Liver (tissue), 9 donors: ENCODE measurements around the gene PELI2. TPM values are rescaled to one million over a fixed set of nuclear protein-coding genes. Genes with fewer than 3 reads are reported as not detected.

Source experiments
- DNase-seq: peaks from one replicate; pipeline ENCODE4 v3.0.0-alpha.2; 2017; ENCODE audit warnings: low spot score
- H3K27ac ChIP-seq, 2 donors: one replicate each; pipeline ENCODE4 v1.7.0; 2013; ENCODE audit warnings: inconsistent platforms in 2 of 2, low read length in 2 of 2, control low read depth in 1 of 2, low read depth in 1 of 2, mild to moderate bottlenecking in 1 of 2
- H3K27me3 ChIP-seq, 4 donors: one replicate each; pipeline versions ENCODE4 v1.6.1 to v1.7.0; 2013; ENCODE audit warnings: low read length in 3 of 4, inconsistent platforms in 1 of 4, mild to moderate bottlenecking in 1 of 4, moderate library complexity in 1 of 4; ENCODE audit not compliant: control insufficient read depth in 4 of 4, insufficient read depth in 4 of 4
- H3K36me3 ChIP-seq, 4 donors: one replicate each; pipeline versions ENCODE4 v1.6.1 to v1.7.0; 2013; ENCODE audit warnings: low read length in 3 of 4, mild to moderate bottlenecking in 3 of 4, low read depth in 1 of 4, moderate library complexity in 1 of 4; ENCODE audit not compliant: control insufficient read depth in 4 of 4, insufficient read depth in 3 of 4
- H3K4me1 ChIP-seq, 4 donors: one replicate each; pipeline versions ENCODE4 v1.6.1 to v1.7.0; 2013; ENCODE audit warnings: low read length in 3 of 4, mild to moderate bottlenecking in 3 of 4, moderate library complexity in 1 of 4; ENCODE audit not compliant: control insufficient read depth in 4 of 4, insufficient read depth in 4 of 4
- H3K4me3 ChIP-seq, 3 donors: one replicate each; pipeline versions ENCODE4 v1.6.1 to v1.7.0; 2013; ENCODE audit warnings: low read length in 3 of 3, control low read depth in 1 of 3, low read depth in 1 of 3, mild to moderate bottlenecking in 1 of 3
- H3K9ac ChIP-seq, 2 donors: one replicate each; pipeline ENCODE4 v1.7.0; 2013; ENCODE audit warnings: low read length in 2 of 2, mild to moderate bottlenecking in 2 of 2, moderate library complexity in 2 of 2, control low read depth in 1 of 2, low read depth in 1 of 2
- H3K9me3 ChIP-seq, 4 donors: one replicate each; pipeline versions ENCODE4 v1.6.1 to v1.7.0; 2013; ENCODE audit warnings: low read length in 3 of 4; ENCODE audit not compliant: control insufficient read depth in 4 of 4
- EGR1 ChIP-seq, 2 donors: IDR thresholded peaks; 2 replicates each; pipeline ENCODE4 v1.6.1; 2016 to 2018; ENCODE audit warnings: antibody characterized with exemption in 2 of 2, low read depth in 2 of 2
- FOXA1 ChIP-seq: IDR thresholded peaks from 2 replicates; pipeline ENCODE4 v1.6.1; 2016; ENCODE audit warnings: antibody characterized with exemption
- FOXA2 ChIP-seq: IDR thresholded peaks from 2 replicates; pipeline ENCODE4 v1.6.1; 2016; ENCODE audit warnings: antibody characterized with exemption
- GABPA ChIP-seq, 2 donors: IDR thresholded peaks in 1 of 2; conservative IDR thresholded peaks in 1 of 2; 2 replicates each; pipeline ENCODE4 v1.6.1; 2016; ENCODE audit warnings: antibody characterized with exemption in 2 of 2, mild to moderate bottlenecking in 1 of 2, moderate library complexity in 1 of 2
- HNF4A ChIP-seq, 2 donors: conservative IDR thresholded peaks; 2 replicates each; pipeline ENCODE4 v1.6.1; 2016; ENCODE audit warnings: antibody characterized with exemption in 2 of 2, mild to moderate bottlenecking in 2 of 2
- HNF4G ChIP-seq: IDR thresholded peaks from 2 replicates; pipeline ENCODE4 v1.6.1; 2016; ENCODE audit warnings: antibody characterized with exemption
- JUND ChIP-seq, 2 donors: IDR thresholded peaks; 2 replicates each; pipeline ENCODE4 v1.6.1; 2016; ENCODE audit warnings: antibody characterized with exemption in 2 of 2
- MAX ChIP-seq: IDR thresholded peaks from 2 replicates; pipeline ENCODE4 v1.6.1; 2016; ENCODE audit warnings: antibody characterized with exemption
- NR2F2 ChIP-seq: IDR thresholded peaks from 2 replicates; pipeline ENCODE4 v1.6.1; 2016; ENCODE audit warnings: antibody characterized with exemption
- REST ChIP-seq: IDR thresholded peaks from 2 replicates; pipeline ENCODE4 v1.6.1; 2016; ENCODE audit warnings: antibody characterized with exemption, mild to moderate bottlenecking
- RXRA ChIP-seq, 2 donors: IDR thresholded peaks; 2 replicates each; pipeline ENCODE4 v1.6.1; 2017 to 2018; ENCODE audit warnings: antibody characterized with exemption in 2 of 2, mild to moderate bottlenecking in 1 of 2
- SP1 ChIP-seq: IDR thresholded peaks from 2 replicates; pipeline ENCODE4 v1.6.1; 2018; ENCODE audit warnings: antibody characterized with exemption, mild to moderate bottlenecking
- TAF1 ChIP-seq: conservative IDR thresholded peaks from 2 replicates; pipeline ENCODE4 v1.6.1; 2016; ENCODE audit warnings: antibody characterized with exemption, mild to moderate bottlenecking
- YY1 ChIP-seq: IDR thresholded peaks from 2 replicates; pipeline ENCODE4 v1.6.1; 2016; ENCODE audit warnings: antibody characterized with exemption, mild to moderate bottlenecking
- WGBS: extraction: QIAGEN DNeasy Blood & Tissue Kit; methylation state at CpG from one replicate; pipeline ENCODE4 v1.1.7; 2013; 5-methylcytosine and 5-hydroxymethylcytosine counted together
- polyA plus RNA-seq, 2 donors: library from polyadenylated mRNA; stranded (reverse) in 1 of 2; unstranded in 1 of 2; fragments of 200-250 nt in 1 of 2; fragments of >200 nt in 1 of 2; fragmentation: Nextera tagmentation in 1 of 2; extraction: Ambion mirVana in 1 of 2; gene quantifications; one replicate each; pipeline versions ENCODE4 v1.2.1 to v1.2.3, GENCODE V29; 2013 to 2015
- total RNA-seq, 2 donors: library from RNA; depleted of rRNA; stranded (reverse); fragments of >200 nt; gene quantifications; one replicate each; pipeline ENCODE4 v1.2.3, GENCODE V29; 2014
- TF ChIP-seq, protein P1 (sequence below): IDR thresholded peaks from 2 replicates; pipeline ENCODE4 v1.6.1; 2016; ENCODE audit warnings: antibody characterized with exemption
- TF ChIP-seq, protein P2 (sequence below): IDR thresholded peaks from 2 replicates; pipeline ENCODE4 v1.6.1; 2016; ENCODE audit warnings: antibody characterized with exemption
- TF ChIP-seq, protein P3 (sequence below): fragments of 150-350 bp; IDR thresholded peaks from 2 replicates; pipeline ENCODE4 v1.5.1; 2017; ENCODE audit warnings: improper control_type of control experiment, low read depth, low read length; ENCODE audit not compliant: missing input control
- donor health status: healthy.
- donor health status: healthy.
- donor health status: healthy.
- donor health status: healthy.
- donor health status: healthy.

Gene PELI2
- total and polyA plus RNA-seq, 4 donors = 0.68 to 2.9 (median 1.2) TPM

DNA sequence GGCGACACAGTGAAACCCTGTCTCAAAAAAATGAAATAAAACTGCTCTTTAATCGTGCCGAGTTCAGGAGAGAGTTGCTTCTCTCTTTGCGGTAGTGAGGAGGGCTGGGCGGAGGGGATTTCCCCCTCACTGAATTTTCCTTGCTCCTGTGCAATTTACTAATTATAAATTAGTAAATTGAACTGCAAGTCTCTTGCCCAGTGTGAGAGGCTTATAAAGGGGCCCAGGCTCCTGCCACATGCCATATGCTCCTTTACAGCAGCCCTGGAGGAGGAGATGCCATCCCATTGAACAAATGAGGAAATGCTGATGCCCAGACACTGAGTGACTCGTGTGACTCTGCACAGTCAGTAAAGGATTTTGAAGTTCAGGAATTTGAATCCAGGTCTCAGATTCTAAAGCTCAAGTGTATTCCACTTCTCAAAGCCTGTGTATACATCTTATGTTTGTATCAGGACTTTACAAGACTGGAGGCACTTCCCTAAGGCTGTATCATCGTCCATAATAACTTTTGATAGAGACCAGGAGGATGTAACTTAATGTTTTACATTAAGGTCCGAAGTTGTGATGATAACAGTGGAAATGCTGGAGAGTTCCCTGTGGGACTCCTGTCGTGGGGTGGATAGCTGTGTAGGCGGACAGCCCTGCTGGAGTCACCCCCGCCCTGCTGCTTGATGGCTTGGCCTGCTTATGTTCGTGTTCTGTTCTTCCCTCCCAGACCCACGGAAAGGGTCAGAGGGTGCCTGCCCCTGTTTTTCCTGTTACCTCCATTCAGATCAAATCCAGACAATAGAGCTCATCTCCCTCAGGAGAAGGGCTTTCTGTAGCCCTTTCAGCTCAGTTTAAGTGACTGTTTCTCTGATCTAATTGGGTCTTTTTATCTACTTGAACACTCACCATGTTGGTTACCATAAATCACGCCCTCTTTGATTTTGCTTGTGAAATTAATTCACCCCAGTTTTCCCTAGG, 13.9 kb downstream of the PELI2 start:
- H3K4me1 ChIP-seq = peaks cover 0 to 9% (median 5%) of the 10 kb centered on the region in 4 donors

More for the DNA sequence above, 13.9 kb downstream of the PELI2 start:
- no peak for DNase-seq
- Histone ChIP-seq H3K27me3 (peaks cover 0 to 6% (median 2%) of the 10 kb centered on the region in 4 donors), H3K27ac (no peak overlapping the region), H3K9ac (no peak overlapping the region), H3K9me3 (no peaks in the 10 kb centered on the region), H3K4me3 (no peak overlapping the region), H3K36me3 (no peaks in the 10 kb centered on the region)
- WGBS = 84% methylated on average over 14 of the region's 14 CpGs
- TF ChIP-seq HNF4G = no peak
- no peak for TF ChIP-seq MAX
- TF ChIP-seq, protein P1, sequence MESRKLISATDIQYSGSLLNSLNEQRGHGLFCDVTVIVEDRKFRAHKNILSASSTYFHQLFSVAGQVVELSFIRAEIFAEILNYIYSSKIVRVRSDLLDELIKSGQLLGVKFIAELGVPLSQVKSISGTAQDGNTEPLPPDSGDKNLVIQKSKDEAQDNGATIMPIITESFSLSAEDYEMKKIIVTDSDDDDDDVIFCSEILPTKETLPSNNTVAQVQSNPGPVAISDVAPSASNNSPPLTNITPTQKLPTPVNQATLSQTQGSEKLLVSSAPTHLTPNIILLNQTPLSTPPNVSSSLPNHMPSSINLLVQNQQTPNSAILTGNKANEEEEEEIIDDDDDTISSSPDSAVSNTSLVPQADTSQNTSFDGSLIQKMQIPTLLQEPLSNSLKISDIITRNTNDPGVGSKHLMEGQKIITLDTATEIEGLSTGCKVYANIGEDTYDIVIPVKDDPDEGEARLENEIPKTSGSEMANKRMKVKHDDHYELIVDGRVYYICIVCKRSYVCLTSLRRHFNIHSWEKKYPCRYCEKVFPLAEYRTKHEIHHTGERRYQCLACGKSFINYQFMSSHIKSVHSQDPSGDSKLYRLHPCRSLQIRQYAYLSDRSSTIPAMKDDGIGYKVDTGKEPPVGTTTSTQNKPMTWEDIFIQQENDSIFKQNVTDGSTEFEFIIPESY = no peak
- no peak for TF ChIP-seq RXRA (IDR thresholded peaks at IDR 0.05)
- TF ChIP-seq NR2F2 = no peak
- TF ChIP-seq TAF1 = no peak
- TF ChIP-seq JUND (IDR thresholded peaks at IDR 0.05) = no peak
- TF ChIP-seq FOXA2 = no peak
- no peak for TF ChIP-seq EGR1 (IDR thresholded peaks at IDR 0.05; ENCODE audit: low read depth in 2 of 2)
- TF ChIP-seq GABPA (IDR thresholded peaks at IDR 0.05 in 1 of 2, conservative IDR thresholded peaks at IDR 0.05 in 1 of 2) = no peak
- TF ChIP-seq SP1 = no peak
- no peak for TF ChIP-seq REST
- TF ChIP-seq, protein P2, sequence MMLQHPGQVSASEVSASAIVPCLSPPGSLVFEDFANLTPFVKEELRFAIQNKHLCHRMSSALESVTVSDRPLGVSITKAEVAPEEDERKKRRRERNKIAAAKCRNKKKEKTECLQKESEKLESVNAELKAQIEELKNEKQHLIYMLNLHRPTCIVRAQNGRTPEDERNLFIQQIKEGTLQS = no peak
- no peak for TF ChIP-seq HNF4A (conservative IDR thresholded peaks at IDR 0.05)
- no peak for TF ChIP-seq YY1
- TF ChIP-seq, protein P3, sequence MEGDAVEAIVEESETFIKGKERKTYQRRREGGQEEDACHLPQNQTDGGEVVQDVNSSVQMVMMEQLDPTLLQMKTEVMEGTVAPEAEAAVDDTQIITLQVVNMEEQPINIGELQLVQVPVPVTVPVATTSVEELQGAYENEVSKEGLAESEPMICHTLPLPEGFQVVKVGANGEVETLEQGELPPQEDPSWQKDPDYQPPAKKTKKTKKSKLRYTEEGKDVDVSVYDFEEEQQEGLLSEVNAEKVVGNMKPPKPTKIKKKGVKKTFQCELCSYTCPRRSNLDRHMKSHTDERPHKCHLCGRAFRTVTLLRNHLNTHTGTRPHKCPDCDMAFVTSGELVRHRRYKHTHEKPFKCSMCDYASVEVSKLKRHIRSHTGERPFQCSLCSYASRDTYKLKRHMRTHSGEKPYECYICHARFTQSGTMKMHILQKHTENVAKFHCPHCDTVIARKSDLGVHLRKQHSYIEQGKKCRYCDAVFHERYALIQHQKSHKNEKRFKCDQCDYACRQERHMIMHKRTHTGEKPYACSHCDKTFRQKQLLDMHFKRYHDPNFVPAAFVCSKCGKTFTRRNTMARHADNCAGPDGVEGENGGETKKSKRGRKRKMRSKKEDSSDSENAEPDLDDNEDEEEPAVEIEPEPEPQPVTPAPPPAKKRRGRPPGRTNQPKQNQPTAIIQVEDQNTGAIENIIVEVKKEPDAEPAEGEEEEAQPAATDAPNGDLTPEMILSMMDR = no peak
- TF ChIP-seq FOXA1 = no peak
